8988T (cell line): Measurements from ENCODE around the gene DSG1.

Experiments used
- DNase-seq: peaks from one replicate; pipeline ENCODE4 v3.0.0; 2011

DSG1 gene

GRCh38 chr18:31354990-31355389, 37.0 kb downstream of the DSG1 start:
- no peak for DNase-seq

GRCh38 chr18:31356025-31356424, 38.1 kb downstream of the DSG1 start:
- DNase-seq = no peak

- DNase-seq = no peak
Observed at GRCh38 chr18:31364190-31364589, 46.2 kb downstream of the DSG1 start.

- DNase-seq = no peak
Observed at GRCh38 chr18:31369478-31369877, 51.5 kb downstream of the DSG1 start.

GRCh38 chr18:31371989-31372388, 54.0 kb downstream of the DSG1 start:
- DNase-seq = no peak

- DNase-seq = no peak
Observed at GRCh38 chr18:31373641-31374040, 55.7 kb downstream of the DSG1 start.

GRCh38 chr18:31376477-31376876, 58.5 kb downstream of the DSG1 start, which contains the start of gene DSG4:
TSS of gene DSG4 (plus strand) at chr18:31376777. CDS start at chr18:31376912, 135 bp downstream.
- no peak for DNase-seq

- no peak for DNase-seq
Observed at GRCh38 chr18:31380912-31381311, 63.0 kb downstream of the DSG1 start.

- no peak for DNase-seq
Observed at GRCh38 chr18:31382107-31382506, 64.1 kb downstream of the DSG1 start.

GRCh38 chr18:31386741-31387140, 68.8 kb downstream of the DSG1 start:
- DNase-seq = no peak

- no peak for DNase-seq
Observed at GRCh38 chr18:31393286-31393685, 75.3 kb downstream of the DSG1 start.

GRCh38 chr18:31396796-31397612, 79.0 kb downstream of the DSG1 start:
- DNase-seq = no peak

- no peak for DNase-seq
Observed at GRCh38 chr18:31398191-31398590, 80.2 kb downstream of the DSG1 start.

- no peak for DNase-seq
Observed at GRCh38 chr18:31399306-31400032, 81.5 kb downstream of the DSG1 start.

- no peak for DNase-seq
Observed at GRCh38 chr18:31401156-31402025, 83.4 kb downstream of the DSG1 start.

- no peak for DNase-seq
Observed at GRCh38 chr18:31402026-31402373, 84.0 kb downstream of the DSG1 start.

GRCh38 chr18:31403409-31403808, 85.4 kb downstream of the DSG1 start:
- no peak for DNase-seq
